ENCODE data around the gene LAMB1.

DNA sequence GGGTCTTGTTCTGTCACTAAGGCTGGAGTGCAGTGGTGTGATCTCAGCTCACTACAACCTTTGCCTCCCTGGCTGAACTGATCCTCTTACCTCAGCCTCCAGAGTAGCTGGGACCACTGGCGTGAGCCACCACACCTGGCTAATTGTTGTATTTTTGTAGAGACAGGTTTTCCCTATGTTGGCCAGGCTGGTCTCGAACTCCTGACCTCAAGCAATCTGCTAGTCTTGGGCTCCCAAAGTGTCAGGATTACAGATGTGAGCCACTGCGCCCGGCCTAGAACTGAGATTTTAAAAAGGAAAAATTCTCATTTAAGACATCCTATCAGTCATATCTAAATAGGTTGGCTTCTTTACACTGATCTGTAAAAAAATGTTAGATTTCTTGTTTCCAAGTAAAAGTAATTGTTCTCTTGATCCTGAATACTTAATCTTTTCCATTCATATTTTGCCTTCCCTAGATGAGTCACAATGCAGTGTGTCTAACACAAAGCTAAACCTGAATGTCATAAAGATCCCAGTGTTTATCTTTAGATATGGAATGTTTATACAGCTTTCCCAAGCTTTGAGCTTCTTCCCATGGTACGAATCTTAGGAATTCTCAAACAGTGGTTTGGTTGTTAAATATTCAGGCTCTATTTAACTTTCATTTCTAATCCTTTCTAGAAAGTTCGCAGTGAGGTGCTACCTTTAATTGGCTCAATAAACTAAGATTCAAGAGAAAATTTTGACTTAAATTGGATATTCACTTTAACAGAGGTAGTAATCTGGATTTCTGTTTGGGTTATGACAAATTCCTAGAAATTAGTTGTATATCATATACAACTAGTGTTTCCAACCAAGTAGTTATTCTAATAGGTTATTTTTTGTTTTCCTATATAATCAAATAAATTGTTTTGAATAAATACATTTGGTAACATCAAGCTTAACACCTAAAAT, 12.1 kb upstream of the LAMB1 start:
- no peak for TF ChIP-seq CTCF (IDR thresholded peaks at IDR 0.05; ENCODE audit: poor library complexity, severe bottlenecking)
- TF ChIP-seq TAF1 (IDR thresholded peaks at IDR 0.05; ENCODE audit: low read depth), result no peak
- TF ChIP-seq POLR2AphosphoS5 (IDR thresholded peaks at IDR 0.05), result no peak

All from neural cell (in vitro differentiated cells).